Measurements from ENCODE around the gene TSR1.

DNA sequence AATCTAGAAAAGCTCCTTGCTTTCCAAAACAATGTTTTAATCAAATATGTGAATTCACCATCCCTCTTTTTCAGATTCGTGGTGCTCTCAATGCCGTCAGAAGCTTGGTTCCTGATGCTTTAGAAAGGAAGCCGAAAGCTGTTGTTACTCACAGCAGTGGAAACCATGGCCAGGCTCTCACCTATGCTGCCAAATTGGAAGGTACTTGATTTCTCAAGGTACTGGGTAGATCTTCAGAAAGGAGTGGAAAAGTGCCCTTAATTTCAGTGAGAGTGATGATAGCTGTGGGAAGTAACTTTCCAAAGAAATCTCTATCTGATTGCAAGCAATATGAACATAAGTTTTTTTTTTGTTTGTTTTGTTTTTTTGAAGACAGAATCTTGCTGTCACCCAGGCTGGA is 18.5 kb downstream of the TSR1 start:
- no peak for TF ChIP-seq TEAD4 (IDR thresholded peaks at IDR 0.05; ENCODE audit: borderline replicate concordance, insufficient read depth)
- TF ChIP-seq TAF1 (IDR thresholded peaks at IDR 0.05; ENCODE audit: borderline replicate concordance, low read depth, low read length), result no peak
- TF ChIP-seq SIN3A (IDR thresholded peaks at IDR 0.05; ENCODE audit: borderline replicate concordance, low read depth, low read length), result no peak
- TF ChIP-seq, protein P1, sequence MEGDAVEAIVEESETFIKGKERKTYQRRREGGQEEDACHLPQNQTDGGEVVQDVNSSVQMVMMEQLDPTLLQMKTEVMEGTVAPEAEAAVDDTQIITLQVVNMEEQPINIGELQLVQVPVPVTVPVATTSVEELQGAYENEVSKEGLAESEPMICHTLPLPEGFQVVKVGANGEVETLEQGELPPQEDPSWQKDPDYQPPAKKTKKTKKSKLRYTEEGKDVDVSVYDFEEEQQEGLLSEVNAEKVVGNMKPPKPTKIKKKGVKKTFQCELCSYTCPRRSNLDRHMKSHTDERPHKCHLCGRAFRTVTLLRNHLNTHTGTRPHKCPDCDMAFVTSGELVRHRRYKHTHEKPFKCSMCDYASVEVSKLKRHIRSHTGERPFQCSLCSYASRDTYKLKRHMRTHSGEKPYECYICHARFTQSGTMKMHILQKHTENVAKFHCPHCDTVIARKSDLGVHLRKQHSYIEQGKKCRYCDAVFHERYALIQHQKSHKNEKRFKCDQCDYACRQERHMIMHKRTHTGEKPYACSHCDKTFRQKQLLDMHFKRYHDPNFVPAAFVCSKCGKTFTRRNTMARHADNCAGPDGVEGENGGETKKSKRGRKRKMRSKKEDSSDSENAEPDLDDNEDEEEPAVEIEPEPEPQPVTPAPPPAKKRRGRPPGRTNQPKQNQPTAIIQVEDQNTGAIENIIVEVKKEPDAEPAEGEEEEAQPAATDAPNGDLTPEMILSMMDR (IDR thresholded peaks at IDR 0.05), result no peak
- no peak for TF ChIP-seq EP300 (IDR thresholded peaks at IDR 0.05; ENCODE audit: borderline replicate concordance in 1 of 2, low read depth in 1 of 2, low read length in 1 of 2)
- no peak for TF ChIP-seq NRF1 (IDR thresholded peaks at IDR 0.05; ENCODE audit: low read depth, low read length)
- TF ChIP-seq JUND (IDR thresholded peaks at IDR 0.05), result no peak
- TF ChIP-seq MEF2A (IDR thresholded peaks at IDR 0.05; ENCODE audit: borderline replicate concordance, low read depth), result no peak
- TF ChIP-seq SMC3 (IDR thresholded peaks at IDR 0.05; ENCODE audit: low read depth, low read length), result no peak
- no peak for TF ChIP-seq POLR2AphosphoS5 (IDR thresholded peaks at IDR 0.05; ENCODE audit: low read depth, low read length)
- no peak for TF ChIP-seq RFX5 (IDR thresholded peaks at IDR 0.05; ENCODE audit: low read length)
- no peak for TF ChIP-seq RAD21 (IDR thresholded peaks at IDR 0.05; ENCODE audit: low read length)

All from SK-N-SH (cell line).